HepG2 (cell line): ENCODE data around the gene USP7. TPM values are rescaled to one million over a fixed set of nuclear protein-coding genes. Genes with fewer than 3 reads are reported as not detected.

ENCODE experiments used
- ARHGAP35 ChIP-seq: sonication (generic); formaldehyde crosslinking; IDR thresholded peaks from 2 replicates; pipeline ENCODE4 v1.9.0; 2022; ENCODE audit warnings: mild to moderate bottlenecking, inconsistent platforms, moderate library complexity, missing genetic modification reagents, borderline replicate concordance
- FOXK2 ChIP-seq: fragments of 450-650 bp; IDR thresholded peaks from 2 replicates; pipeline ENCODE4 v1.6.1; 2016
- GATA4 ChIP-seq: sonication (generic); IDR thresholded peaks from 2 replicates; pipeline ENCODE4 v1.6.1; 2016; ENCODE audit warnings: antibody characterized with exemption, low read depth, borderline replicate concordance
- HDAC1 ChIP-seq: sonication (generic); formaldehyde crosslinking; IDR thresholded peaks from 2 replicates; pipeline ENCODE4 v1.5.1; 2020; ENCODE audit warnings: mild to moderate bottlenecking, missing genetic modification reagents
- HNRNPUL1 ChIP-seq: fragments of 200-400 bp; formaldehyde crosslinking; IDR thresholded peaks from 2 replicates; pipeline ENCODE4 v1.6.1; 2017; ENCODE audit warnings: low read depth, mild to moderate bottlenecking, low read length, moderate library complexity
- HOXA9 ChIP-seq: sonication (generic); formaldehyde crosslinking; IDR thresholded peaks from 2 replicates; pipeline ENCODE4 v1.8.1; 2022; ENCODE audit warnings: missing genetic modification reagents, mild to moderate bottlenecking, moderate library complexity, borderline replicate concordance
- MAFF ChIP-seq: IDR thresholded peaks from 2 replicates; pipeline ENCODE4 v1.6.1; 2011; ENCODE audit warnings: low read depth, low read length, improper control_type of control experiment
- MZF1 ChIP-seq: sonication (generic); formaldehyde crosslinking; IDR thresholded peaks from 2 replicates; pipeline ENCODE4 v1.8.1; 2023; ENCODE audit warnings: mild to moderate bottlenecking, missing genetic modification reagents, borderline replicate concordance
- NFATC3 ChIP-seq: sonication (generic); formaldehyde crosslinking; IDR thresholded peaks from 2 replicates; pipeline ENCODE4 v1.5.1; 2020; ENCODE audit warnings: mild to moderate bottlenecking, missing genetic modification reagents
- NFE2L1 ChIP-seq: sonication (generic); formaldehyde crosslinking; IDR thresholded peaks from 2 replicates; pipeline ENCODE4 v1.4.0; 2020; ENCODE audit warnings: missing genetic modification reagents, mild to moderate bottlenecking, borderline replicate concordance
- NR2F6 ChIP-seq, 2 experiments: IDR thresholded peaks; 2 replicates each; pipeline ENCODE4 v1.6.1; 2016; ENCODE audit warnings: antibody characterized with exemption in 1 of 2, mild to moderate bottlenecking in 1 of 2
- PCBP2 ChIP-seq: fragments of 200-400 bp; formaldehyde crosslinking; optimal IDR thresholded peaks from 2 replicates; pipeline ENCODE3; 2018; ENCODE audit warnings: low read length, low read depth; ENCODE audit not compliant: poor library complexity, severe bottlenecking
- RAD51 ChIP-seq: fragments of 450-650 bp; IDR thresholded peaks from 2 replicates; pipeline ENCODE4 v1.6.1; 2016; ENCODE audit warnings: borderline replicate concordance
- TMF1 ChIP-seq: sonication (generic); formaldehyde crosslinking; IDR thresholded peaks from 2 replicates; pipeline ENCODE4 v1.8.1; 2022; ENCODE audit warnings: low read depth, missing genetic modification reagents
- YEATS4 ChIP-seq: sonication (generic); formaldehyde crosslinking; IDR thresholded peaks from 2 replicates; pipeline ENCODE4 v1.4.0; 2020; ENCODE audit warnings: missing genetic modification reagents, borderline replicate concordance
- ZBTB20 ChIP-seq: sonication (generic); formaldehyde crosslinking; IDR thresholded peaks from 2 replicates; pipeline ENCODE4 v1.8.1; 2023; ENCODE audit warnings: missing genetic modification reagents, low read depth, mild to moderate bottlenecking, borderline replicate concordance
- ZC3H4 ChIP-seq: sonication (generic); formaldehyde crosslinking; IDR thresholded peaks from 2 replicates; pipeline ENCODE4 v1.4.0; 2020; ENCODE audit warnings: missing genetic modification reagents, borderline replicate concordance
- ZNF329 ChIP-seq: sonication (generic); formaldehyde crosslinking; IDR thresholded peaks from 2 replicates; pipeline ENCODE4 v1.9.0; 2021; ENCODE audit warnings: low read depth, mild to moderate bottlenecking, missing genetic modification reagents
- ZNF614 ChIP-seq: IDR thresholded peaks from 2 replicates; pipeline ENCODE4 v1.6.1; 2018; ENCODE audit warnings: missing biosample characterization, missing genetic modification reagents, inconsistent platforms, borderline replicate concordance
- polyA plus RNA-seq, 8 experiments: library from polyadenylated mRNA; depleted of rRNA in 3 of 8; stranded (reverse) in 7 of 8; unstranded in 1 of 8; fragments of >200 nt; fragmentation: Illumina TruSeq in 4 of 8; extraction: Trizol in 4 of 8; gene quantifications; 2 replicates each; pipeline versions ENCODE4 v1.2.1 to v1.2.3, GENCODE V29; 2011 to 2016; ENCODE audit warnings: low read depth in 4 of 8, missing spikeins in 1 of 8, mixed read lengths in 1 of 8; ENCODE audit not compliant: insufficient read depth in 1 of 8
- total RNA-seq, 5 experiments: library from RNA; depleted of rRNA; stranded (reverse); fragments of >200 nt; fragmentation: Illumina TruSeq; extraction: Trizol; gene quantifications; 2 replicates each; pipeline ENCODE4 v1.2.3, GENCODE V29; 2016; ENCODE audit warnings: low read depth in 1 of 5
- TF ChIP-seq, protein P1 (sequence below): IDR thresholded peaks from 2 replicates; pipeline ENCODE4 v1.6.1; 2016; ENCODE audit warnings: missing genetic modification reagents, missing compliant biosample characterization
- TF ChIP-seq, protein P2 (sequence below): sonication (generic); formaldehyde crosslinking; IDR thresholded peaks from 2 replicates; pipeline ENCODE4 v1.4.0; 2020; ENCODE audit warnings: missing genetic modification reagents, mild to moderate bottlenecking, borderline replicate concordance
- TF ChIP-seq, protein P3 (sequence below): IDR thresholded peaks from 2 replicates; pipeline ENCODE4 v1.6.1; 2016; ENCODE audit warnings: missing compliant biosample characterization, missing genetic modification reagents, borderline replicate concordance
- TF ChIP-seq, protein P4 (sequence below): sonication (generic); formaldehyde crosslinking; IDR thresholded peaks from 2 replicates; pipeline ENCODE4 v1.4.0; 2020; ENCODE audit warnings: mild to moderate bottlenecking, missing genetic modification reagents, borderline replicate concordance

Gene USP7
- total and polyA plus RNA-seq, 2 of the 13 experiments (the other 11 are each of a cell fraction or from before 2014, with no cell fraction given), result 52.5 to 173 TPM

DNA sequence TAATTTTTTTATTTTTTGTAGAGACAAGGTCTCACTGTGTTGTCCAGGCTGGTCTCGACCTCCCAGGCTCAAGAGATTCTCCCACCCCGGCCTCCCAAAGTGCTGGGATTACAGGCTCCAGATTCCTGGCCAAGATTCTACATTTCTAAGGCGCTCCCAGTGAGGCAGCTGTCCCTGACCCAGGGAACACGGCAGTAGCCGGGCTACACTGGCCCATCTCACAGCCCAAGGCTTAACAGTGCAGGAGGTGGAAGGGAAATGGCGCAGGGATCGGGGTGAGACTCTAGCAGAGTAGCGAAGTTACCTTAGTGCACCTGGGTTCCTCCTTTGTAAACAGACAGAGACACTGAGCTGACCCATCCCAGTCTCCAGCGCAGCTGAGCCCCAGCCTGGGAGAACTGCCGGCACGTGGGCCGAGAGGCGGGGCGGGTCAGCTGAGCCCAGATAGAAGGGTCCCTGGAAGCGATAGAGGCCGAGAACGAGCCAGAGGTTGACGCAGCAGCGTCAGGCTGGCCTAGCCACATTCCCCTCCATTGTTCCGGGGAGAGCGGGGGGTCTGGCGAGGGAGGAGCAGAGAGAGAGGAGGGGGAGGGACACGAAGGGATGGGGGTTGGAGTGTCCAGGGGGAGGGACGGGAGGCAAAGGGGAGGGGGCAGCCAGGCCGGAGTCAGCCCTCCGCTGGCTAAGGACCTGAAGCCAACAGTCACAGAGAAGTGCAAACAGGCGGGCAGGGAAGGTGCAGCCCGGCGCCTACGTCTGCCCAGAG, 97.4 kb downstream of the USP7 start (continued):
- TF ChIP-seq HNRNPUL1, result no peak
- peak; percentile 80; the same call in 1 of the 2 replicates for TF ChIP-seq ARHGAP35
- TF ChIP-seq, protein P1, sequence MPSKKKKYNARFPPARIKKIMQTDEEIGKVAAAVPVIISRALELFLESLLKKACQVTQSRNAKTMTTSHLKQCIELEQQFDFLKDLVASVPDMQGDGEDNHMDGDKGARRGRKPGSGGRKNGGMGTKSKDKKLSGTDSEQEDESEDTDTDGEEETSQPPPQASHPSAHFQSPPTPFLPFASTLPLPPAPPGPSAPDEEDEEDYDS, result peak; percentile 51; the same call in 1 of the 2 replicates
- TF ChIP-seq, protein P2, sequence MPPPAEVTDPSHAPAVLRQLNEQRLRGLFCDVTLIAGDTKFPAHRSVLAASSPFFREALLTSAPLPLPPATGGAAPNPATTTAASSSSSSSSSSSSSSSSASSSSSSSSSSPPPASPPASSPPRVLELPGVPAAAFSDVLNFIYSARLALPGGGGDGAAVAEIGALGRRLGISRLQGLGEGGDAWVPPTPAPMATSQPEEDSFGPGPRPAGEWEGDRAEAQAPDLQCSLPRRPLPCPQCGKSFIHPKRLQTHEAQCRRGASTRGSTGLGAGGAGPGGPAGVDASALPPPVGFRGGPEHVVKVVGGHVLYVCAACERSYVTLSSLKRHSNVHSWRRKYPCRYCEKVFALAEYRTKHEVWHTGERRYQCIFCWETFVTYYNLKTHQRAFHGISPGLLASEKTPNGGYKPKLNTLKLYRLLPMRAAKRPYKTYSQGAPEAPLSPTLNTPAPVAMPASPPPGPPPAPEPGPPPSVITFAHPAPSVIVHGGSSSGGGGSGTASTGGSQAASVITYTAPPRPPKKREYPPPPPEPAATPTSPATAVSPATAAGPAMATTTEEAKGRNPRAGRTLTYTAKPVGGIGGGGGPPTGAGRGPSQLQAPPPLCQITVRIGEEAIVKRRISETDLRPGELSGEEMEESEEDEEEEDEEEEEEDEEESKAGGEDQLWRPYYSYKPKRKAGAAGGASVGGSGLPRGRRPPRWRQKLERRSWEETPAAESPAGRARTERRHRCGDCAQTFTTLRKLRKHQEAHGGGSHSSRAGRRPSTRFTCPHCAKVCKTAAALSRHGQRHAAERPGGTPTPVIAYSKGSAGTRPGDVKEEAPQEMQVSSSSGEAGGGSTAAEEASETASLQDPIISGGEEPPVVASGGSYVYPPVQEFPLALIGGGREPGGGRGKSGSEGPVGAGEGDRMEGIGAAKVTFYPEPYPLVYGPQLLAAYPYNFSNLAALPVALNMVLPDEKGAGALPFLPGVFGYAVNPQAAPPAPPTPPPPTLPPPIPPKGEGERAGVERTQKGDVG (CRISPR knock-in tag), result no peak
- no peak for TF ChIP-seq ZC3H4 (CRISPR knock-in tag)
- TF ChIP-seq YEATS4 (CRISPR knock-in tag), result 0 out of 2 replicates have a peak, but pooled peaks have one; percentile 59
- TF ChIP-seq HDAC1 (CRISPR knock-in tag), result peak; percentile 95
- peak; percentile 77; the same call in 1 of the 2 replicates for TF ChIP-seq ZNF614
- TF ChIP-seq, protein P3, sequence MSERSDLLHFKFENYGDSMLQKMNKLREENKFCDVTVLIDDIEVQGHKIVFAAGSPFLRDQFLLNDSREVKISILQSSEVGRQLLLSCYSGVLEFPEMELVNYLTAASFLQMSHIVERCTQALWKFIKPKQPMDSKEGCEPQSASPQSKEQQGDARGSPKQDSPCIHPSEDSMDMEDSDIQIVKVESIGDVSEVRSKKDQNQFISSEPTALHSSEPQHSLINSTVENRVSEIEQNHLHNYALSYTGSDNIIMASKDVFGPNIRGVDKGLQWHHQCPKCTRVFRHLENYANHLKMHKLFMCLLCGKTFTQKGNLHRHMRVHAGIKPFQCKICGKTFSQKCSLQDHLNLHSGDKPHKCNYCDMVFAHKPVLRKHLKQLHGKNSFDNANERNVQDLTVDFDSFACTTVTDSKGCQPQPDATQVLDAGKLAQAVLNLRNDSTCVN (CRISPR knock-in tag), result peak; percentile 62
- no peak; the same call in 1 of the 2 replicates for TF ChIP-seq MZF1 (CRISPR knock-in tag)
- no peak for TF ChIP-seq FOXK2
- peak; percentile 67 for TF ChIP-seq NR2F6 (IDR thresholded peaks at IDR 0.05)
- TF ChIP-seq NR2F6 (CRISPR knock-in tag; IDR thresholded peaks at IDR 0.05), result peak; percentile 74
- no peak for TF ChIP-seq MAFF
- TF ChIP-seq HOXA9 (CRISPR knock-in tag), result no peak
- TF ChIP-seq, protein P4, sequence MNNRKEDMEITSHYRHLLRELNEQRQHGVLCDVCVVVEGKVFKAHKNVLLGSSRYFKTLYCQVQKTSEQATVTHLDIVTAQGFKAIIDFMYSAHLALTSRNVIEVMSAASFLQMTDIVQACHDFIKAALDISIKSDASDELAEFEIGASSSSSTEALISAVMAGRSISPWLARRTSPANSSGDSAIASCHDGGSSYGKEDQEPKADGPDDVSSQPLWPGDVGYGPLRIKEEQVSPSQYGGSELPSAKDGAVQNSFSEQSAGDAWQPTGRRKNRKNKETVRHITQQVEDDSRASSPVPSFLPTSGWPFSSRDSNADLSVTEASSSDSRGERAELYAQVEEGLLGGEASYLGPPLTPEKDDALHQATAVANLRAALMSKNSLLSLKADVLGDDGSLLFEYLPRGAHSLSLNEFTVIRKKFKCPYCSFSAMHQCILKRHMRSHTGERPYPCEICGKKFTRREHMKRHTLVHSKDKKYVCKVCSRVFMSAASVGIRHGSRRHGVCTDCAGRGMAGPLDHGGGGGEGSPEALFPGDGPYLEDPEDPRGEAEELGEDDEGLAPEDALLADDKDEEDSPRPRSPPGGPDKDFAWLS, result no peak
- TF ChIP-seq RAD51, result 0 out of 2 replicates have a peak, but pooled peaks have one; percentile 18
- no peak for TF ChIP-seq PCBP2
- no peak for TF ChIP-seq NFE2L1
- TF ChIP-seq GATA4, result 0 out of 2 replicates have a peak, but pooled peaks have one; percentile 34
- TF ChIP-seq NFATC3 (CRISPR knock-in tag), result no peak
- no peak for TF ChIP-seq ZNF329 (CRISPR knock-in tag)
- no peak for TF ChIP-seq TMF1 (CRISPR knock-in tag)
- TF ChIP-seq ZBTB20 (CRISPR knock-in tag), result no peak
